Stimulated activated naive B cell treated with anti-CD40 and anti-IgM and Interleukin-4, amounts not matched to agents 10 μg/mL and 1 μg/mL and 100 μg/mL, for 72 hours (primary cell): Measurements from ENCODE around the gene ASCC3.

ENCODE experiments used
- ATAC-seq, 2 donors: fragments of 150-1000 bp; cut with Tn5 transposase; replicated peaks; 2 replicates each; pipeline ENCODE4 v1.10.0; 2021; ENCODE audit warnings: moderate library complexity in 1 of 2
- DNase-seq: peaks from one replicate; pipeline ENCODE4 v3.0.0; 2021
- H3K27ac Mint-ChIP-seq: one replicate; pipeline ENCODE4 v1.8.0; 2022; ENCODE audit warnings: mild to moderate bottlenecking, mixed read lengths
- H3K27me3 Mint-ChIP-seq, 2 donors: one replicate each; pipeline ENCODE4 v1.8.0; 2022; ENCODE audit warnings: mixed read lengths in 2 of 2
- H3K36me3 Mint-ChIP-seq, 2 donors: one replicate each; pipeline ENCODE4 v1.8.0; 2022; ENCODE audit warnings: mixed read lengths in 2 of 2, mild to moderate bottlenecking in 1 of 2
- H3K4me1 Mint-ChIP-seq, 2 donors: one replicate each; pipeline ENCODE4 v1.8.0; 2022; ENCODE audit warnings: mixed read lengths in 2 of 2, mild to moderate bottlenecking in 1 of 2
- H3K4me3 Mint-ChIP-seq, 2 donors: one replicate each; pipeline ENCODE4 v1.8.0; 2022; ENCODE audit warnings: mild to moderate bottlenecking in 2 of 2, mixed read lengths in 2 of 2, moderate library complexity in 1 of 2
- H3K9me3 Mint-ChIP-seq, 2 donors: one replicate each; pipeline ENCODE4 v1.8.0; 2022; ENCODE audit warnings: mixed read lengths in 2 of 2, mild to moderate bottlenecking in 1 of 2

Gene ASCC3

GRCh38 chr6:100504786-100505737, 376.1 kb downstream of the ASCC3 start:
- H3K27me3 Mint-ChIP-seq, result peaks cover 2 to 6% of the 10 kb centered on the region in 2 donors
- no peaks in the 10 kb centered on the region for H3K4me1 Mint-ChIP-seq
- no peak overlapping the region for H3K27ac Mint-ChIP-seq
- H3K4me3 Mint-ChIP-seq, result no peak overlapping the region
- H3K9me3 Mint-ChIP-seq, result no peaks in the 10 kb centered on the region
- no peak for DNase-seq
- peaks cover 9 to 14% of the 10 kb centered on the region in 2 donors for H3K36me3 Mint-ChIP-seq
- no peak for ATAC-seq

- no peaks in the 10 kb centered on the region for H3K4me1 Mint-ChIP-seq
- DNase-seq, result no peak
- no peak overlapping the region for H3K4me3 Mint-ChIP-seq
- no peak for ATAC-seq
- H3K27ac Mint-ChIP-seq, result no peak overlapping the region
- H3K9me3 Mint-ChIP-seq, result peaks cover 0 to 6% of the 10 kb centered on the region in 2 donors
- H3K36me3 Mint-ChIP-seq, result peaks cover 0 to 5% of the 10 kb centered on the region in 2 donors
- peaks cover 5 to 21% of the 10 kb centered on the region in 2 donors for H3K27me3 Mint-ChIP-seq
These were observed 378.0 kb downstream of the ASCC3 start for GRCh38 chr6:100503043-100503705.

- peaks cover 0 to 3% of the 10 kb centered on the region in 2 donors for H3K36me3 Mint-ChIP-seq
- H3K4me3 Mint-ChIP-seq, result no peak overlapping the region
- peaks cover 3 to 8% of the 10 kb centered on the region in 2 donors for H3K9me3 Mint-ChIP-seq
- H3K27ac Mint-ChIP-seq, result no peak overlapping the region
- ATAC-seq (no peak), DNase-seq (no peak)
- H3K27me3 Mint-ChIP-seq, result peaks cover 26 to 35% of the 10 kb centered on the region in 2 donors
- no peaks in the 10 kb centered on the region for H3K4me1 Mint-ChIP-seq
These were observed 387.8 kb downstream of the ASCC3 start for GRCh38 chr6:100493206-100493888.

- H3K27ac Mint-ChIP-seq, result no peak overlapping the region
- DNase-seq (no peak), ATAC-seq (no peak)
- H3K27me3 Mint-ChIP-seq, result peaks cover 17 to 29% of the 10 kb centered on the region in 2 donors
- H3K9me3 Mint-ChIP-seq, result peaks cover 3 to 5% of the 10 kb centered on the region in 2 donors
- no peak overlapping the region for H3K4me3 Mint-ChIP-seq
- no peaks in the 10 kb centered on the region for H3K36me3 Mint-ChIP-seq
- no peaks in the 10 kb centered on the region for H3K4me1 Mint-ChIP-seq
These were observed 389.0 kb downstream of the ASCC3 start for GRCh38 chr6:100491952-100492670.

- no peaks in the 10 kb centered on the region for H3K4me1 Mint-ChIP-seq
- no peaks in the 10 kb centered on the region for H3K36me3 Mint-ChIP-seq
- no peak overlapping the region for H3K27ac Mint-ChIP-seq
- H3K9me3 Mint-ChIP-seq, result no peaks in the 10 kb centered on the region
- DNase-seq (no peak), ATAC-seq (no peak)
- H3K4me3 Mint-ChIP-seq, result no peak overlapping the region
- peaks cover 23 to 34% of the 10 kb centered on the region in 2 donors for H3K27me3 Mint-ChIP-seq
These were observed 391.1 kb downstream of the ASCC3 start for GRCh38 chr6:100490065-100490464.

- no peaks in the 10 kb centered on the region for H3K36me3 Mint-ChIP-seq
- H3K9me3 Mint-ChIP-seq, result no peaks in the 10 kb centered on the region
- no peak overlapping the region for H3K27ac Mint-ChIP-seq
- no peaks in the 10 kb centered on the region for H3K4me1 Mint-ChIP-seq
- peaks cover 30 to 43% of the 10 kb centered on the region in 2 donors for H3K27me3 Mint-ChIP-seq
- no peak for ATAC-seq
- DNase-seq, result no peak
- H3K4me3 Mint-ChIP-seq, result no peak overlapping the region
These were observed 392.9 kb downstream of the ASCC3 start for GRCh38 chr6:100488244-100488643.

GRCh38 chr6:100487638-100488037, 393.5 kb downstream of the ASCC3 start:
- no peak for DNase-seq
- H3K27ac Mint-ChIP-seq, result no peak overlapping the region
- no peaks in the 10 kb centered on the region for H3K9me3 Mint-ChIP-seq
- peaks cover 24 to 37% of the 10 kb centered on the region in 2 donors for H3K27me3 Mint-ChIP-seq
- ATAC-seq, result no peak
- H3K36me3 Mint-ChIP-seq, result no peaks in the 10 kb centered on the region
- no peak overlapping the region for H3K4me3 Mint-ChIP-seq
- H3K4me1 Mint-ChIP-seq, result no peaks in the 10 kb centered on the region

GRCh38 chr6:100485268-100485667, 395.9 kb downstream of the ASCC3 start:
- peaks cover 22 to 27% of the 10 kb centered on the region in 2 donors for H3K27me3 Mint-ChIP-seq
- no peaks in the 10 kb centered on the region for H3K4me1 Mint-ChIP-seq
- H3K36me3 Mint-ChIP-seq, result no peaks in the 10 kb centered on the region
- no peaks in the 10 kb centered on the region for H3K9me3 Mint-ChIP-seq
- ATAC-seq (no peak), DNase-seq (no peak)
- no peak overlapping the region for H3K27ac Mint-ChIP-seq
- H3K4me3 Mint-ChIP-seq, result no peak overlapping the region

GRCh38 chr6:100484474-100484873, 396.7 kb downstream of the ASCC3 start:
- no peak for ATAC-seq
- Mint-ChIP-seq H3K27ac (no peak overlapping the region), H3K4me3 (no peak overlapping the region), H3K36me3 (no peaks in the 10 kb centered on the region), H3K9me3 (no peaks in the 10 kb centered on the region), H3K4me1 (no peaks in the 10 kb centered on the region), H3K27me3 (peaks cover 19 to 27% of the 10 kb centered on the region in 2 donors)
- no peak for DNase-seq

- H3K4me1 Mint-ChIP-seq, result no peaks in the 10 kb centered on the region
- no peak overlapping the region for H3K27ac Mint-ChIP-seq
- H3K36me3 Mint-ChIP-seq, result no peaks in the 10 kb centered on the region
- H3K4me3 Mint-ChIP-seq, result no peak overlapping the region
- peaks cover 21 to 30% of the 10 kb centered on the region in 2 donors for H3K27me3 Mint-ChIP-seq
- ATAC-seq, result peak in 1 of 2 donors; percentile 25
- H3K9me3 Mint-ChIP-seq, result no peaks in the 10 kb centered on the region
- DNase-seq, result no peak
These were observed 398.4 kb downstream of the ASCC3 start for GRCh38 chr6:100482698-100483097.

GRCh38 chr6:100479179-100480035, 401.7 kb downstream of the ASCC3 start:
- ATAC-seq (peak; percentile 42 to 60), DNase-seq (no peak)
- Mint-ChIP-seq H3K36me3 (no peaks in the 10 kb centered on the region), H3K4me3 (no peak overlapping the region), H3K27me3 (peaks cover 18 to 39% of the 10 kb centered on the region in 2 donors), H3K27ac (no peak overlapping the region), H3K9me3 (no peaks in the 10 kb centered on the region), H3K4me1 (no peaks in the 10 kb centered on the region)

- DNase-seq (no peak), ATAC-seq (no peak)
- Mint-ChIP-seq H3K27ac (no peak overlapping the region), H3K27me3 (peaks cover 28 to 54% of the 10 kb centered on the region in 2 donors), H3K4me3 (no peak overlapping the region), H3K9me3 (no peaks in the 10 kb centered on the region), H3K4me1 (peaks cover 0 to 1% of the 10 kb centered on the region in 2 donors), H3K36me3 (no peaks in the 10 kb centered on the region)
These were observed 405.4 kb downstream of the ASCC3 start for GRCh38 chr6:100475554-100476320.
